Uterus (tissue), 2 donors: ENCODE data around the gene ADH1C.
"Not testable (repeated sequence)": the region's sequence is repeated elsewhere in the genome, so short reads cannot be mapped to it uniquely, and the experiment has no call there.

Experiments
- CTCF ChIP-seq, 4 experiments: fragments of 200-600 bp in 2 of 4; fragments of 450-650 bp in 2 of 4; sonication (generic) in 2 of 4; IDR thresholded peaks; one replicate each; pipeline ENCODE4 v1.5.1; 2016 to 2019; ENCODE audit warnings: antibody characterized with exemption in 4 of 4, mild to moderate bottlenecking in 2 of 4, moderate library complexity in 1 of 4
- POLR2A ChIP-seq, 2 donors: fragments of 450-650 bp; IDR thresholded peaks; one replicate each; pipeline ENCODE4 v1.6.1; 2016; ENCODE audit warnings: antibody characterized with exemption in 2 of 2, mild to moderate bottlenecking in 1 of 2, moderate library complexity in 1 of 2

- peak in 1 of 4 experiments; percentile 19 for TF ChIP-seq CTCF (IDR thresholded peaks at IDR 0.05)
- not testable (repeated sequence) for TF ChIP-seq POLR2A (IDR thresholded peaks at IDR 0.05)
Observed at GRCh38 chr4:99377341-99377740, 24.8 kb upstream of the ADH1C start.
